Stimulated activated naive CD8-positive, alpha-beta T cell treated with anti-CD3 and anti-CD28 coated beads, Interleukin-15, Interleukin-2, amounts not matched to agents 100 ng/mL and 50 ng/mL, for 24 hours (primary cell): ENCODE results near the gene ALOXE3.

ENCODE experiments used
- H3K27ac Mint-ChIP-seq: one replicate; pipeline ENCODE4 v1.8.0; 2021; ENCODE audit warnings: mild to moderate bottlenecking, mixed read lengths
- H3K27me3 Mint-ChIP-seq: one replicate; pipeline ENCODE4 v1.8.0; 2021; ENCODE audit warnings: mixed read lengths
- H3K36me3 Mint-ChIP-seq: one replicate; pipeline ENCODE4 v1.8.0; 2021; ENCODE audit warnings: low read depth, mixed read lengths
- H3K4me1 Mint-ChIP-seq: one replicate; pipeline ENCODE4 v1.8.0; 2021; ENCODE audit warnings: low read depth, mixed read lengths
- H3K4me3 Mint-ChIP-seq: one replicate; pipeline ENCODE4 v1.8.0; 2021; ENCODE audit warnings: mild to moderate bottlenecking, mixed read lengths
- H3K9me3 Mint-ChIP-seq: one replicate; pipeline ENCODE4 v1.8.0; 2021; ENCODE audit warnings: mixed read lengths

Gene ALOXE3

DNA sequence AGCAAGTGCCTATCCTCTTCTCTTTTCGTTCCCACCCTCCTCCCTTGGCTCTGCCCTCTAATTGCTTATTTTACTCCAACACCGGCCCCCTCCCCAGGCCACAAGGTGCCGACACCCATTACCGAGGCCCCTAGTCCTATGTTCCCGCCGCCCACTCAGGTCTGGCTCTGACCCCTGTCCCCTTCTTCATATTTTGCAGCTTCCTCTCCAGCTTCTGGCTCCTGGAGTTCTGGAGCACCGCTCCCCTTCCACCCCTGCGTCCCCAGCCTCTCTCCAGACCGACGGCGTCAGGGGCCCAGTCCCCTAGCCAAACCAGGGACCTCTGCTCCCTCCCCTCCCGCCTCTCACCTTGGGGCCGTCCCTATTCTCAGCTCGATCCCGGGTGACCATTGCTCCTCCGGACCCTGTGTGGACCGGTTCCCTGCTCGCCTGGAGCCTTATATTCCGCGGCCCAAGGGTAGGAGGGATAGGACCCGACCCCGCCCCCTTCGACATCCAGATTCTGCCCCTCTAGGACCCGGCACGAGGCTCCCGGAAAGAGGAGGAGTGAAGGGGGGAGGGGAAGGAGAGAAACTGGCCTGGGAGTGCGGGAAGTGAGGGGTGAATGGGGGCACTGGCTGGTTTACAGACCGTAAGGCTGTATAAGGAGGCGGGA lies 5.5 kb upstream of the ALOXE3 start, which contains the start of gene HES7:
Gene HES7 (minus strand): TSS at position 412 of the 655 bp plus-strand sequence. CDS start 22 bp downstream, at position 390.
- Mint-ChIP-seq H3K36me3 (peaks cover 15% of the 10 kb centered on the region), H3K4me1 (peaks cover 72% of the 10 kb centered on the region), H3K27ac (peak within 1 kb of the TSS; percentile 97), H3K4me3 (peak within 1 kb of the TSS; percentile 91), H3K9me3 (no peaks in the 10 kb centered on the region), H3K27me3 (peaks cover 44% of the 10 kb centered on the region)

DNA sequence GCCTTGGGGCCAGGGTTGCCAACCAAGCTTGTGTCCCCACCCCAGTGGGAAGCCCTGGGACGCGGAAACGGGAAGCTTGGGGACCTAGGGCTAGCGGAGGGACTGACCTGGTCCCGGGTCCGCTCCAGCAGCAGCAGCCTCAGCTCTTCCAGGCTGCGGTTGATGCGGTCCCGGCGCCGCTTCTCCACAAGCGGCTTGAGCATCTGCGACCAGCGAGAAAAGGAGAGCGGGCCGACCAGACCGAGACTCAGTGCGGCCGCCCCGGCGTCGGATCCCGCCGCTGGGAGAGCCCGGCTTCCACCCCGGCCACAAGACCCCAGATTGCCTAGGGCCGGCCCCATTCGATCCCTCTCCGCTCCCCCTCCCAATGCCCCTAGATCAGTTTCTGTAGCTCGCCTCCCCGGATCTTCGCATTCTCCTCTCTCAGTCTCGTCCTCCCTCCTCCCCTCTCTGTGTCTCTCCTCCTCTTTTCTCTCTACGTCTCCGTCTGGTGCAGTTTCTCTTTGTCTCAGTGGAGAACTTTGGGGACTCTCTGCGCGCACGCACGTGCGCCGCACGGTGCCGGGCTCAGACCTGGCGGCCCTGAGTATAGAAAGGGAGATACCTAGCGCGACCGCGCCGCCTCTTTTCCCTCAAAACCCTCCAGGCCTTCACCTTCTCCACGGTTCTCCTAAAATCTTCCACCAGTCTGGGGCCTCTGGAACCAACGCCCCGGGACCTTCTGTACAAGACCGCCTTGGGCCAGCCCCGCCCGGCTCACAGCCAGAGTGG lies 4.8 kb upstream of the ALOXE3 start:
- peaks cover 47% of the 10 kb centered on the region for H3K27me3 Mint-ChIP-seq

DNA sequence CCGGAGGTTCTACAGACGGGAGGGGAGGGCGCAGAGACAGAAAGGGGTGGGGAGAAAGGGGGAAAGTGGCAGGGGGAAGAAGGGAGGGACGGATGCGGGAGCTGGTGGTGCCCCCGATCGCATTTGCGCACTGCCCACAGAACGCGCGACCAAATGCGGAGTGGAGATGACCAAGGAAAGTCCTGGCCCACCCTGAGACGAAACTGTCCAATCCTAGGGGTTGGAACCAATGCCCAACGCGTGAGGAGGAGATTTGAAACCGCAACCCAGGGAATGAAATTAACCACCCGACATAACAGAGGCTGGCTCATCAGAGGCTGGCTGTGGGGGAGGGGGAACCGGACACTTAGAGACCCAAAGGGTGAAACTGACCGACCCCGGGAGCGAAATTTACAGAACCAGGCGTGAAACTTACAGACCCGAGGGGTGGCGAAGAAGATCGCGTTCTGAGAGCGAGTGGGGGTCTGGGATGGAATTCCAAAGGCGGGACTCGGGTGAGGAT lies 4.2 kb upstream of the ALOXE3 start:
- peaks cover 86% of the 10 kb centered on the region for H3K4me1 Mint-ChIP-seq
- peaks cover 54% of the 10 kb centered on the region for H3K27me3 Mint-ChIP-seq
- peaks cover 16% of the 10 kb centered on the region for H3K36me3 Mint-ChIP-seq
- H3K27ac Mint-ChIP-seq = peak overlapping the region; percentile 58
- H3K4me3 Mint-ChIP-seq = peak overlapping the region; percentile 91
- H3K9me3 Mint-ChIP-seq = no peaks in the 10 kb centered on the region

More for the DNA sequence above, 4.8 kb upstream of the ALOXE3 start:
- H3K9me3 Mint-ChIP-seq = no peaks in the 10 kb centered on the region
- H3K27ac Mint-ChIP-seq = peak overlapping the region; percentile 59
- H3K4me3 Mint-ChIP-seq = peak overlapping the region; percentile 91
- peaks cover 16% of the 10 kb centered on the region for H3K36me3 Mint-ChIP-seq
- peaks cover 79% of the 10 kb centered on the region for H3K4me1 Mint-ChIP-seq

DNA sequence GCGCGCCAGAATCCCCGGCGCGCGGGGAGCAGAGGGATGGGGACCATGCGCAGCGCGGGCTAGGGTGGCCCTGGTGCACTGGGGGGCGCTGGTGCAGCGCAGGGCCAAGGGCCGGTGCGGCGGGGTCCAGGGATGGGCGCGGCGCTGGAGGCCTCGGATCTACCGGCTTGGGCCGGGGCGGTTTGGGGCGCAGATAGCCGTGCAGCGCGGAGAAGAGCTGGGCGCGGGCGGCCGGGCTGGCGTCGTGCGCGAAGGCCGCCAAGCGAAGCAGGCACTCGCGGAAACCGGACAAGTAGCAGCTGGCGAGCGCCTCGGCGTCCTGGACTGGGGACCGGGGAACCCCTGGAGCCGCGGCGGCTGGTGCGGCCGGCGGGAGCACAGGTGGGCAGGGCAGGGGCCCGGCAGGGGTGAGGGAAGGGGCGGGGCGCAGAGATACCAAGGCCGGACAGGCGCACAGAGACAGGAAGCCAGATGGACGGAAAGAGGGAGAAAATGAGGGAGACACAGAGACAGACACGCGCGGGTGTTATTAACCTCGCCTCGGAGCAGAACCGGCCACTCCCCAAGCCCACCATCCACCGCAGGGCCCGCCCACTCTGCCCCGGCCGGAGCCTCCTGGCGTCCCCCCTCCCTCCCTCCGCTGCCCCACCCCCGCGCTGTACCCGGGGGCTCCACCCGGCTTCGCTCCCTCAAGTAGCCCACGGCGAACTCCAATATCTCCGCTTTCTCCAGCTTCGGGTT lies 3.5 kb upstream of the ALOXE3 start:
- H3K9me3 Mint-ChIP-seq = no peaks in the 10 kb centered on the region
- H3K27me3 Mint-ChIP-seq = peaks cover 50% of the 10 kb centered on the region
- H3K4me3 Mint-ChIP-seq = peak overlapping the region; percentile 91
- no peak overlapping the region for H3K27ac Mint-ChIP-seq
- peaks cover 16% of the 10 kb centered on the region for H3K36me3 Mint-ChIP-seq
- peaks cover 82% of the 10 kb centered on the region for H3K4me1 Mint-ChIP-seq

DNA sequence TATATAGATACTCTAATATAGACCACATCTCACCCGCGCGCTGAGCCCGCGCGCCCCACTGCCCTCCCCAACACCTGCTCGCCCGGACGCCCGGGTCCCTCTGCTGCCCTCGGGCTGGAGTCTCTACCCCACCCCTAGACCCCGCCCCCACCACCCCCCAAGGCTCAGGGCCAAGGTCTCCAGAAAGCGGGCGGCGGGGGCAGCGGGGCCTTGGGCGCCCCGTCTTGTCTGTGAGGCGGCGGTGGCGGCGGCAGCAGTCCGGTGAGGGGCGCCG lies 3.0 kb upstream of the ALOXE3 start:
- H3K9me3 Mint-ChIP-seq = no peaks in the 10 kb centered on the region
- H3K4me1 Mint-ChIP-seq = peaks cover 79% of the 10 kb centered on the region
- H3K27ac Mint-ChIP-seq = no peak overlapping the region
- peaks cover 16% of the 10 kb centered on the region for H3K36me3 Mint-ChIP-seq
- peak overlapping the region; percentile 93 for H3K4me3 Mint-ChIP-seq
- H3K27me3 Mint-ChIP-seq = peaks cover 55% of the 10 kb centered on the region

DNA sequence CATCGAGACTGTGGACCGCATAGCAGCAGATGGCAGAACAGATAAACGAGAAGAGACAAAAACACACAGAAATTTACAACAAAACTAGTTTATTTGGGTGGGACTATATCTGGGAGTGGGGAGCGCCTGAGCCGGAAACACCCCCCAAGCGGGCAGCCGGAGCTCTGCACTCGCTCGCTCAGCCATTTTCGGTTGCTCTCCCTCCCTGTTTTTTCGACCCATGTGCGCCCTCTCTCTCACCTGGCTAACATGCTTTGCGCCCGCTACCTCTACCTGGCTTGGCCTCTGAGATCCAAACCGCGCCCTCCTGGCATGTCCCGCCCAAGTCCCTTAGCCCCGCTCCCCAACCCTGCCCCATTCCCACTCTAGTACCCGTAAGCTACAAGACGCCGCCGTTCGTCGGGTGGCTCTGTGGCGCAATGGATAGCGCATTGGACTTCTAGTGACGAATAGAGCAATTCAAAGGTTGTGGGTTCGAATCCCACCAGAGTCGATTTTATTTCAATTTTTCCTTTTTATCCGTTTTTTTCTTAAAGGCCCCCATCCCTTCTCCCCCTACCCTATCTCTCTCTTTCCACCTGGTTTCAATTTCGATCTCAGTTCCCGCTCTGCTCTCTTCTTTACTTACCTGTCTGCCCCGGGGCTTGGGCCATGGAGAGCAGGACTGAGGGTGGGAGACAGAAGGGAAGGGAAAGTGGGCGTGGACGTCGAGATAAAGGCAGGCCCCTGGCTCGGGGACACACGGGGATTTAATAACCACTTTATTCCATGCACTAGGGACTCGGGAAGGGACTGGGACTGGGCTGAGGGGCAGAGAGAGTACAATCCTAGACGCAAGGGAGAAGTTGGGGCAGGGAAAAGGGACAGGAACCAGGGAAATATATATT lies 2.4 kb upstream of the ALOXE3 start:
- peak overlapping the region; percentile 93 for H3K4me3 Mint-ChIP-seq
- no peaks in the 10 kb centered on the region for H3K9me3 Mint-ChIP-seq
- H3K27me3 Mint-ChIP-seq = peaks cover 61% of the 10 kb centered on the region
- peaks cover 73% of the 10 kb centered on the region for H3K4me1 Mint-ChIP-seq
- peaks cover 16% of the 10 kb centered on the region for H3K36me3 Mint-ChIP-seq
- peak overlapping the region; percentile 99 for H3K27ac Mint-ChIP-seq

DNA sequence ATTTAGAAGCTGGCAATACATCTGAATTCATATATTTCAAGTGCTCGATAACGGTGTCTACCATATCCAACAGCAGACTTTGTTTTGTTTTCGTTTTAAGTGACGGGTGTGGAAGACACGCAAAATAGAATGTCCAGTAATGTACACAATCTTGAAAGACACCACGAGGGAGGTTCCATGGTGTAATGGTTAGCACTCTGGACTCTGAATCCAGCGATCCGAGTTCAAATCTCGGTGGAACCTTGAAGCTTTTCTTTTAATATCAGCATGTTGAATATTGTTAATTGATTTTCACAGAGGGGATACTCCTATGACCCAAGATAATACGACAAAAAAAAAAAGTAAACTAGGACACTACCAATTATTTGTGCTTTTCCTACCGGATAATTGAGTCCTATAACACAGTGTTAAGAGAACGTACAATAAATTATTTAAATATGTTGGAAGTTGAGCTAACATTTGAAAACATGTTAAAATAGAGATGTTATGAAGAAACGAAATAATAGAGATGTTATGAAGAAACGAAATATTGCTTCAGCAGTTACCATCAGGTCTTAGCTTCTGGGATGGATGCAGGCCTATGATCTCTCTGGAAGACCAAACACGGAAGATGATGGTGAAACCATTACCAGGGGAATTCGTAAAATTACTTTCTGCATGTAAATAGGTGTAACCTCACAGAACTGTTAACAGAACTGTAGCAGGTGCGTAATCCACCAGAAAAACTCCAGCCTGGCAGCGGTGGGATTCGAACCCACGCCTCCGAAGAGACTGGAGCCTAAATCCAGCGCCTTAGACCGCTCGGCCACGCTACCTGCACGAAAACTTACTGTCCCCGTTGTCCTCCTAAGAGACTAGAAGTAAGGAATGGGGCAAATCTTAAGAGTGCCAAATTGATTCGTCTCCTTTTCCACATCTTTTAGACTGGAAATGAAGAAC lies 1.5 kb upstream of the ALOXE3 start:
- H3K4me3 Mint-ChIP-seq = peak overlapping the region; percentile 93
- peaks cover 64% of the 10 kb centered on the region for H3K4me1 Mint-ChIP-seq
- peak overlapping the region; percentile 99 for H3K27ac Mint-ChIP-seq
- peaks cover 64% of the 10 kb centered on the region for H3K27me3 Mint-ChIP-seq
- H3K9me3 Mint-ChIP-seq = no peaks in the 10 kb centered on the region
- peaks cover 12% of the 10 kb centered on the region for H3K36me3 Mint-ChIP-seq

DNA sequence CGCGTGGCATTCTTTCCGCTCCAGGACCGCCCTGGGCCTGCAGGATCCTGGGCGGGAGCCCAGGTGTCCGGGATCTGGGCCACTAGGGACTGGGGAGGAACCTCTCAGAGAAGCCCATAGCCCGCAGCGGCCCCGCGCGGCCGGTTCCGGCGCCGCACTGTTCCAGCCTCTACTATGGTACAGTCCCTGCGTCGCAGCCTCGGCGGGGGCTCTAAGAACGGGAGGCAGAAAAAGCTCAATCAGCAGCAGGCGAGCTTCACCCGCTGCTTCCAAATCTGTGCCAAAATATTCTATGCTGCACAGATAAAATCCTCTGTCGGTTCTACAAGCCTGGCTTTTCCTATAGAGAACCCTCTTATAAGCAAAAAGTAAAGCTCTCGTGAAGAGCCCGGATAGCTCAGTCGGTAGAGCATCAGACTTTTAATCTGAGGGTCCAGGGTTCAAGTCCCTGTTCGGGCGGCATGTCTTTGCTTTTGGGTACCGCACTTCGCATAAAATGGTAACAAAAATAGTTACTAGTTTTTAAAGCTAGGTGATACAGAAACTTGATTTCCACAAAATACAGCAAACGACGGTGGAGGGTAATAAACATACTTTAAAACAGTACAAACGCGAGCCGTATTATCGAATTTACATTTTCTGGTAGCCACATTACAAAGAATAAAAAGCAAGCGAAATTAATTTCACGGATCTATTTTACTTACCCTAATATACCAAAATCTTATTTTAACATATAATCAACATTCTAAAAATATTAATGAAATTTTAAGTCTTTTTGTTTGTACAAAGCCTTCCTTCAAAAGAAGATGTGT lies 661 bp upstream of the ALOXE3 start:
- Mint-ChIP-seq H3K27me3 (peaks cover 63% of the 10 kb centered on the region), H3K4me3 (peak overlapping the region; percentile 93), H3K36me3 (peaks cover 12% of the 10 kb centered on the region), H3K9me3 (no peaks in the 10 kb centered on the region), H3K27ac (peak overlapping the region; percentile 96), H3K4me1 (peaks cover 56% of the 10 kb centered on the region)

DNA sequence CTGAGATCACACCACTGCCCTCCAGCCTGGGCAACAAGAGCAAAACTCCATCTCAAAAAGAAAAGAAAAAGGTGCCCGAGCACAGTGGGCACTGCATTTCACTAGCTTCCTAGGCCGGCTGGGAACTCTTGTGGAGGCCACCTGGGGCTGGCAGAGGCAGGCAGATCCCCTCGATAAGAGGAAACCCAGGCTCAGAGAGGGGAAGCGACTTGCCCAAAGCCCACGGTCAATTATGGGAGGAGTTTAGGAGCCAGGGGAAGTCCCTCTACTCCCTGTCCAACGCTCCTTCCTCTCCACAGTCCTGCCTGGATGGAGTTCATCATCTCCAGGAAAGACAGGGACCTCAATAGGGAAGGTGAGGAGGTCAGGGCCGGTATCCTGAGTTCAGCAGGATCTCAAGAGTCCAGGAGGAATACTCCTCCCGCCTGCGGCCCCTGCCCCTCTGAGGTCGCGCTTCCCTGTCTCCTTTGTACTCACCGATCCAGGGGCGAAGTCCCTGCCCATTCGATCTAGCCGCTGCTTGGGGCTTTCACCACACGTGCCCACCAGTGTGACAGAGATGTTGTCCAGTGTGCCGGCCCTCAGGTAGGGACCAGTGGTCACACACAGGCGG lies 841 bp downstream of the ALOXE3 start:
- Mint-ChIP-seq H3K4me3 (peak overlapping the region; percentile 93), H3K27ac (no peak overlapping the region), H3K9me3 (no peaks in the 10 kb centered on the region), H3K36me3 (peaks cover 12% of the 10 kb centered on the region), H3K27me3 (peaks cover 62% of the 10 kb centered on the region), H3K4me1 (peaks cover 40% of the 10 kb centered on the region)

DNA sequence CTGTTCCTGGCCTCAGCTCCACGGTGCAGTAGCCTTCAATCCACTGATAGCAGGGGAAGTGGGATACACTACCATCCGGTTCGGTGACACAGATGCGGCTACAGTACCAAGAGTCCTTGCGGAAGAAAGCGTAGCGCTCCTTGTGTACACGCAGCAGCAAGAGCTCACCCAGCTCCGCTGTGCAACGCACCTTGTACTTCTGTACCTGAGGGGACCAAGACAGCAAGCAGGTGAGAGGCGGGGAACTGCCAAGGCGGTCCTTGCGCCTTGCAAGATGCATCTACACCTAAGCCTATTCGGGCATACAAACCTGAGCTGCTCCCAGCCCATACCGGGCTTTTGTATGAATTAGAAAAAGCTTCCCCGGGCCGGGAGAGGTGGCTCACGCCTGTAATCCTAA lies 1.5 kb downstream of the ALOXE3 start:
- peaks cover 12% of the 10 kb centered on the region for H3K36me3 Mint-ChIP-seq
- no peak overlapping the region for H3K27ac Mint-ChIP-seq
- H3K4me1 Mint-ChIP-seq = peaks cover 38% of the 10 kb centered on the region
- H3K4me3 Mint-ChIP-seq = no peak overlapping the region
- peaks cover 62% of the 10 kb centered on the region for H3K27me3 Mint-ChIP-seq
- H3K9me3 Mint-ChIP-seq = no peaks in the 10 kb centered on the region

DNA sequence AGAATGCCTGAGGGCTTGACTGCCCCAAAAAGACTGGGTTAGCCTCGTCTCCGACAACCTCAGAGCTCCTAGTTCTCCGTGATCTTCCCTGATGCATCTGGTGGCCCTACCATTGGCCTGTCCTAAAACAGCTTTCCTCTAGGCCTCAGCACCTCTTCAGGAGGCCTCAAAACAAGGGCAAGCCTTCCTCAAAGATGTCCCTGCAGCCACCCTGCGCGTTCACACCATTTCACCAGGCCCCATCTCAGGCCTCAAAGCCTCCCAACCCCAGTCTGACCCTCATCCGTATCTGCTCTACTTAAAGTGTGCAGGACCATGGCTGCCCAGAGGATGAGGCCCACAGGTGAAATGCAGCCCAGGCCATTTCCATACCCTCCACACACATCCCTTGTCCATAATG lies 7.4 kb downstream of the ALOXE3 start:
- no peak overlapping the region for H3K4me3 Mint-ChIP-seq
- peaks cover 47% of the 10 kb centered on the region for H3K27me3 Mint-ChIP-seq
- H3K4me1 Mint-ChIP-seq = peaks cover 4% of the 10 kb centered on the region

DNA sequence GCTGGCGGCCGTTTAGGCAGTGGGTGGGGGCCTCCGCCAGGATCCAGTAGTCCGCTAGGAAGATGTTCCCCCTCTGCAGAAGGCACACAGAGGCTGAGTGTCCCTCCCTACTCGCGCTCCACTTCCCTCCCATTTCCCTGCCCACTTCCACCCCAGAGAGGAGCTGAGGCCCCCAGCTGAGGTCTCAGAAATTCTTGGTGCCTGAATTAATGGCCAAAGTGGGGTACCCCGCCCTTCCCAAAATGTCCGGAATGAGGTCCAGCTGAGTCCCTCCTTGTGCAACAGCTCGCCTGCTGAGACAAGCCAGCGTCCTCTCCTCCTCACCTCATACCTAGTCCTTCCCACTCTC lies 7.9 kb downstream of the ALOXE3 start:
- Mint-ChIP-seq H3K4me3 (no peak overlapping the region), H3K4me1 (peaks cover 4% of the 10 kb centered on the region), H3K27ac (no peak overlapping the region), H3K9me3 (no peaks in the 10 kb centered on the region), H3K27me3 (peaks cover 42% of the 10 kb centered on the region), H3K36me3 (no peaks in the 10 kb centered on the region)

More for the DNA sequence above, 7.4 kb downstream of the ALOXE3 start:
- Mint-ChIP-seq H3K36me3 (no peaks in the 10 kb centered on the region), H3K27ac (no peak overlapping the region), H3K9me3 (no peaks in the 10 kb centered on the region)
